GM12878 (cell line): Measurements from ENCODE around the gene EHBP1L1. TPM values are rescaled to one million over a fixed set of nuclear protein-coding genes. Genes with fewer than 3 reads are reported as not detected.
A peak's percentile ranks its signal among the peaks of the same experiment; 100 is the strongest.

Source experiments
- ATAC-seq: fragments of 200-7000 bp; cut with Tn5 transposase; 3 replicates; pipeline ENCODE4 v1.9.1; 2020; ENCODE audit warnings: mild to moderate bottlenecking, moderate library complexity
- BruUV-seq: library from RNA; stranded (reverse); fragments of 400-500 nt; replicated peaks from 2 replicates; lab custom pipeline; 2021; lab: Mats Ljungman, UMichigan
- CTCF ChIA-PET: fragments of 300-600 bp; sonication (Branson Sonifier 250); formaldehyde crosslinking; extraction: SDS; loops from one replicate; lab custom pipeline; 2021; ENCODE audit warnings: inconsistent platforms; lab: Yijun Ruan, JAX
- POLR2A ChIA-PET: fragments of 350-600 bp; formaldehyde crosslinking; extraction: SDS; loops from one replicate; lab custom pipeline; 2021; ENCODE audit warnings: inconsistent platforms; lab: Charles Lee
- RAD21 ChIA-PET: fragments of 300-600 bp; sonication (Branson Sonifier 250); formaldehyde crosslinking; loops from one replicate; lab custom pipeline; 2023; ENCODE audit warnings: antibody characterized with exemption; ENCODE audit not compliant: unreplicated experiment; lab: Charles Lee
- SMC1A ChIA-PET: fragments of 300-600 bp; sonication (Branson Sonifier 250); formaldehyde crosslinking; loops from one replicate; lab custom pipeline; 2023; ENCODE audit not compliant: unreplicated experiment, uncharacterized antibody; lab: Charles Lee
- DNase-seq: peaks from one replicate; pipeline ENCODE4 v3.0.0-alpha.2; 2011; ENCODE audit warnings: low read depth, low spot score
- FAIRE-seq: peaks from 3 replicates; lab custom pipeline; 2011; peaks lifted over from hg19 to GRCh38; lab: Jason Lieb, UNC
- H2AFZ ChIP-seq: 2 replicates; pipeline ENCODE4 v1.6.0; 2011; ENCODE audit warnings: low read depth, low read length, control low read depth; ENCODE audit not compliant: control insufficient read depth
- H3K27ac ChIP-seq: 2 replicates; pipeline ENCODE4 v1.5.1; 2011; ENCODE audit warnings: control low read depth; ENCODE audit not compliant: control insufficient read depth, insufficient read depth
- H3K27me3 ChIP-seq, 2 experiments: replicated peaks in 1 of 2; 2 replicates each; pipeline versions ENCODE4 v1.6.0 to v1.6.1; 2011; ENCODE audit warnings: low read length in 1 of 2; ENCODE audit not compliant: control insufficient read depth in 2 of 2, insufficient read depth in 2 of 2
- H3K36me3 ChIP-seq, 2 experiments: 2 replicates each; pipeline ENCODE4 v1.5.1; 2011; ENCODE audit warnings: low read length in 1 of 2; ENCODE audit not compliant: control insufficient read depth in 2 of 2, insufficient read depth in 2 of 2
- H3K4me1 ChIP-seq: 2 replicates; pipeline ENCODE4 v1.6.1; 2011; ENCODE audit warnings: mild to moderate bottlenecking, low read length, moderate library complexity, mixed read lengths; ENCODE audit not compliant: control insufficient read depth, insufficient read depth
- H3K4me2 ChIP-seq: 2 replicates; pipeline ENCODE4 v1.6.0; 2011; ENCODE audit warnings: control low read depth; ENCODE audit not compliant: control insufficient read depth, insufficient read depth
- H3K4me3 ChIP-seq: fragments of 200-600 bp; sonication (generic); 2 replicates; pipeline ENCODE4 v1.5.1; 2016
- H3K79me2 ChIP-seq: 2 replicates; pipeline ENCODE4 v1.6.0; 2011; ENCODE audit warnings: low read length; ENCODE audit not compliant: control insufficient read depth, insufficient read depth
- H3K9ac ChIP-seq: 2 replicates; pipeline ENCODE4 v1.8.0; 2011; ENCODE audit warnings: low read length, control low read depth, mixed read lengths; ENCODE audit not compliant: control insufficient read depth, insufficient read depth
- H3K9me3 ChIP-seq: replicated peaks from 3 replicates; pipeline ENCODE4 v1.5.1; 2011; ENCODE audit warnings: mild to moderate bottlenecking, low read length; ENCODE audit not compliant: control insufficient read depth, insufficient read depth
- H4K20me1 ChIP-seq: 2 replicates; pipeline ENCODE4 v1.6.0; 2011; ENCODE audit not compliant: control insufficient read depth, insufficient read depth
- CEBPB ChIP-seq, 2 experiments: fragments of 150-350 bp in 1 of 2; IDR thresholded peaks; 2 replicates each; pipeline ENCODE4 v1.6.1; 2012 to 2014; ENCODE audit warnings: low read depth in 2 of 2, low read length in 2 of 2, borderline replicate concordance in 1 of 2, inconsistent platforms in 1 of 2
- CHD4 ChIP-seq: fragments of 200-600 bp; sonication (generic); IDR thresholded peaks from 2 replicates; pipeline ENCODE4 v1.6.1; 2016; ENCODE audit warnings: mild to moderate bottlenecking
- MEF2A ChIP-seq: IDR thresholded peaks from 2 replicates; pipeline ENCODE4 v1.6.1; 2011; ENCODE audit warnings: low read depth, mild to moderate bottlenecking, low read length, moderate library complexity; ENCODE audit not compliant: insufficient read depth
- POLR2A ChIP-seq: IDR thresholded peaks from 2 replicates; pipeline ENCODE4 v1.6.1; 2011; ENCODE audit warnings: low read depth, mild to moderate bottlenecking, low read length
- STAT1 ChIP-seq: fragments of 450-650 bp; conservative IDR thresholded peaks from 2 replicates; pipeline ENCODE4 v1.6.1; 2014; ENCODE audit warnings: antibody characterized with exemption, mild to moderate bottlenecking
- SUPT20H ChIP-seq: IDR thresholded peaks from 2 replicates; pipeline ENCODE4 v1.6.1; 2011; ENCODE audit warnings: low read depth, mild to moderate bottlenecking, low read length, moderate library complexity, borderline replicate concordance; ENCODE audit not compliant: control insufficient read depth
- TBL1XR1 ChIP-seq: IDR thresholded peaks from 2 replicates; pipeline ENCODE4 v1.6.1; 2012; ENCODE audit warnings: low read depth, low read length, improper control_type of control experiment
- TCF3 ChIP-seq: IDR thresholded peaks from 2 replicates; pipeline ENCODE4 v1.6.1; 2012; ENCODE audit warnings: low read depth, mild to moderate bottlenecking, low read length, borderline replicate concordance; ENCODE audit not compliant: insufficient read depth
- WGBS: methylation state at CpG from one replicate; pipeline ENCODE4 v1.1.6; 2016; ENCODE audit warnings: low lambda C conversion rate; ENCODE audit not compliant: insufficient replicate concordance, insufficient coverage; ENCODE audit errors: missing lambda C conversion rate; 5-methylcytosine and 5-hydroxymethylcytosine counted together
- in situ Hi-C: fragments of 300-500 bp; cut with MboI; formaldehyde crosslinking; loops from 9 replicates; pipeline ENCODE4 v1.14.3; 2018; ENCODE audit warnings: mixed read lengths
- intact Hi-C: fragments of 100-400 bp; cut with micrococcal nuclease; formaldehyde crosslinking; loops from one replicate; pipeline ENCODE4 v1.14.2; 2022; ENCODE audit not compliant: unreplicated experiment
- polyA plus RNA-seq, 11 experiments: library from polyadenylated mRNA; depleted of rRNA in 4 of 11; unstranded in 6 of 11; stranded (reverse) in 5 of 11; fragments of >200 nt; fragmentation: Nextera tagmentation in 4 of 11; fragmentation: Illumina TruSeq in 1 of 11; extraction: Ambion mirVana in 4 of 11; extraction: Trizol in 1 of 11; gene quantifications; 1 replicate in 1 of 11; 2 replicates in 10 of 11; pipeline versions ENCODE4 v1.2.1 to v1.2.3, GENCODE V29; 2011 to 2016; ENCODE audit warnings: inconsistent platforms in 2 of 11, missing spikeins in 2 of 11, low read depth in 1 of 11
- total RNA-seq, 4 experiments: library from RNA; depleted of rRNA in 3 of 4; stranded (reverse); fragments of >200 nt in 3 of 4; fragmentation: Illumina TruSeq in 1 of 4; extraction: Trizol in 1 of 4; gene quantifications; 2 replicates each; pipeline versions ENCODE4 v1.2.1 to v1.2.3, GENCODE V29; 2013 to 2021
- TF ChIP-seq, protein P1 (sequence below): fragments of 450-650 bp; IDR thresholded peaks from 2 replicates; pipeline ENCODE4 v1.6.1; 2016; ENCODE audit warnings: mild to moderate bottlenecking
- TF ChIP-seq, protein P2 (sequence below): IDR thresholded peaks from 2 replicates; pipeline ENCODE4 v1.6.1; 2012; ENCODE audit warnings: low read depth, low read length, improper control_type of control experiment
- TF ChIP-seq, protein P3 (sequence below): IDR thresholded peaks from 2 replicates; pipeline ENCODE4 v1.6.1; 2011; ENCODE audit warnings: borderline replicate concordance, low read depth, mild to moderate bottlenecking, moderate library complexity, low read length; ENCODE audit not compliant: insufficient read depth, poor library complexity, severe bottlenecking

EHBP1L1 gene
- total and polyA plus RNA-seq, 10 of the 15 experiments (the other 5 are each of a cell fraction or from before 2014, with no cell fraction given) = 0.06 to 99.4 (median 32.7) TPM

DNA sequence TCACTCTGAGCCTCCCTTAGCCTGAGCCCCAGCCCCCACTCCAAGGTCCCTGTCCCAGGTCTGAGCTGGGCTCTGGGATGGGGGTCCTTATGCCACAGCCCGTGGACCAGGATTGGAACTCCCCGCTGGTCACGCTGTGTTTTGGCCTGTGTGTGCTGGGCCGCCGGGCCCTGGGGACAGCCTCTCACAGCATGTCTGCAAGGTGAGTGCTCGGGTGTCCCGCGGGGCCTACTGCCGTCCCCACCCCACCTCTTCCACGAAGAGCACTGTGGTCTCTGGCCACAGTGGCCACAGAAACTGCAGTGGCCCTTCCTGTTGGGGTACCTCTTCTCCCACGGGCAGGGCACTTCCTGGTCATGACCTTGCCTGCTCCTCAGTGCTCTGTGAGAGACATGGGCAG is 58.6 kb downstream of the EHBP1L1 start:
- ChIA-PET SMC1A (no interaction called here), POLR2A (no interaction called here), RAD21 (no interaction called here), CTCF (interaction anchor here (0.6 kb wide), 1 partner anchor 290 kb away, joined by 3 read pairs; no protein-coding TSS in a partner anchor)
- no peak overlapping the region for H3K4me3 ChIP-seq
- no TSS peak for BruUV-seq
- H2AFZ ChIP-seq = no peak overlapping the region
- H3K36me3 ChIP-seq = peaks cover 21 to 37% of the 10 kb centered on the region in 2 experiments
- no peak for FAIRE-seq
- TF ChIP-seq MEF2A (no peak), POLR2A (0 out of 2 replicates have a peak, but pooled peaks have one; percentile 20), SUPT20H (no peak), CHD4 (no peak), TBL1XR1 (no peak)
- H3K4me2 ChIP-seq = no peak overlapping the region
- ATAC-seq = no peak
- 52% methylated on average over 11 of the region's 11 CpGs for WGBS
- in situ Hi-C loops (no loop called here), intact Hi-C loops (no loop called here)
- H4K20me1 ChIP-seq = no peaks in the 10 kb centered on the region
- H3K27me3 ChIP-seq = no peaks in the 10 kb centered on the region
- no peak overlapping the region for H3K9ac ChIP-seq
- peaks cover 4% of the 10 kb centered on the region; the same call in 1 of the 2 replicates for H3K4me1 ChIP-seq
- peaks cover 11% of the 10 kb centered on the region for H3K79me2 ChIP-seq
- no peaks in the 10 kb centered on the region for H3K9me3 ChIP-seq
- no peak for DNase-seq
- no peak overlapping the region for H3K27ac ChIP-seq

DNA sequence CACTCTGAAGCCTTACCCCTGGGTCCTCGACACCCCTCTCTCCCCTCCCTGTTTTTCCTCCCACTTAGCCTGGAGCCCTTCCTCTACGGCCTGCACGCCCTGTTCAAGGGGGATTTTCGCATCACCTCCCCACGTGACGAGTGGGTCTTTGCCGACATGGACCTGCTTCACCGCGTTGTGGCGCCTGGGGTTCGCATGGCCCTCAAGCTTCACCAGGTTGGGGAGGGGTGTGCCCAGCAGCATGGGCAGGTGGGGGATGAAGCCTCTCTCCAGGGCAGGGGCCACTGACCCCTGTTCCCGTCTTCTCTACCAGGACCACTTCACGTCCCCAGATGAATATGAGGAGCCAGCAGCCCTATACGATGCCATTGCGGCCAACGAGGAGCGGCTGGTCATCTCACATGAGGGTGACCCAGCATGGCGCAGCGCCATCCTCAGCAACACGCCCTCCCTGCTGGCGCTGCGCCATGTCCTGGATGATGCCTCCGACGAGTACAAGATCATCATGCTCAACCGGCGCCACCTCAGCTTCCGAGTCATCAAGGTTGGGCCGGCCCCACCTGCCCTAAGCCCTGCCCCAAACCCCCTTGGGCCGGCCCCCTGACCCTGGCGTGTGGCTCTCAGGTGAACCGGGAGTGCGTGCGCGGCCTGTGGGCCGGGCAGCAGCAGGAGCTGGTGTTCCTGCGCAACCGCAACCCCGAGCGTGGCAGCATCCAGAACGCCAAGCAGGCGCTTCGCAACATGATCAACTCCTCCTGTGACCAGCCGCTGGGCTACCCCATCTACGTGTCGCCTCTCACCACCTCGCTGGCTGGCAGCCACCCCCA is 59.3 kb downstream of the EHBP1L1 start:
- 96% methylated on average over 45 of the region's 46 CpGs for WGBS
- no peak overlapping the region for H3K27ac ChIP-seq
- no peaks in the 10 kb centered on the region for H3K9me3 ChIP-seq
- ChIA-PET RAD21 (interaction anchor here (1.0 kb wide), 1 partner anchor 9 kb away, joined by 3 read pairs; no protein-coding TSS in a partner anchor), SMC1A (no interaction called here), CTCF (interaction anchor here (0.7 kb wide), 1 partner anchor 18 kb away, joined by 3 read pairs; no protein-coding TSS in a partner anchor), POLR2A (no interaction called here)
- ATAC-seq = no peak
- H4K20me1 ChIP-seq = no peaks in the 10 kb centered on the region
- H3K4me3 ChIP-seq = no peak overlapping the region
- no peaks in the 10 kb centered on the region for H3K27me3 ChIP-seq
- no peak overlapping the region for H3K9ac ChIP-seq
- intact Hi-C loops = no loop called here
- H3K36me3 ChIP-seq = peaks cover 19 to 31% of the 10 kb centered on the region in 2 experiments
- peaks cover 10% of the 10 kb centered on the region for H3K4me1 ChIP-seq
- in situ Hi-C loops = no loop called here
- H3K79me2 ChIP-seq = peaks cover 17% of the 10 kb centered on the region
- no peak overlapping the region for H3K4me2 ChIP-seq
- no TSS peak for BruUV-seq
- no peak overlapping the region for H2AFZ ChIP-seq
- FAIRE-seq = no peak
- no peak for DNase-seq
- TF ChIP-seq TCF3 = no peak
- TF ChIP-seq, protein P1, sequence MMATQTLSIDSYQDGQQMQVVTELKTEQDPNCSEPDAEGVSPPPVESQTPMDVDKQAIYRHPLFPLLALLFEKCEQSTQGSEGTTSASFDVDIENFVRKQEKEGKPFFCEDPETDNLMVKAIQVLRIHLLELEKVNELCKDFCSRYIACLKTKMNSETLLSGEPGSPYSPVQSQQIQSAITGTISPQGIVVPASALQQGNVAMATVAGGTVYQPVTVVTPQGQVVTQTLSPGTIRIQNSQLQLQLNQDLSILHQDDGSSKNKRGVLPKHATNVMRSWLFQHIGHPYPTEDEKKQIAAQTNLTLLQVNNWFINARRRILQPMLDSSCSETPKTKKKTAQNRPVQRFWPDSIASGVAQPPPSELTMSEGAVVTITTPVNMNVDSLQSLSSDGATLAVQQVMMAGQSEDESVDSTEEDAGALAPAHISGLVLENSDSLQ = no peak
- TF ChIP-seq, protein P2, sequence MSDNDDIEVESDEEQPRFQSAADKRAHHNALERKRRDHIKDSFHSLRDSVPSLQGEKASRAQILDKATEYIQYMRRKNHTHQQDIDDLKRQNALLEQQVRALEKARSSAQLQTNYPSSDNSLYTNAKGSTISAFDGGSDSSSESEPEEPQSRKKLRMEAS = no peak
- TF ChIP-seq, protein P3, sequence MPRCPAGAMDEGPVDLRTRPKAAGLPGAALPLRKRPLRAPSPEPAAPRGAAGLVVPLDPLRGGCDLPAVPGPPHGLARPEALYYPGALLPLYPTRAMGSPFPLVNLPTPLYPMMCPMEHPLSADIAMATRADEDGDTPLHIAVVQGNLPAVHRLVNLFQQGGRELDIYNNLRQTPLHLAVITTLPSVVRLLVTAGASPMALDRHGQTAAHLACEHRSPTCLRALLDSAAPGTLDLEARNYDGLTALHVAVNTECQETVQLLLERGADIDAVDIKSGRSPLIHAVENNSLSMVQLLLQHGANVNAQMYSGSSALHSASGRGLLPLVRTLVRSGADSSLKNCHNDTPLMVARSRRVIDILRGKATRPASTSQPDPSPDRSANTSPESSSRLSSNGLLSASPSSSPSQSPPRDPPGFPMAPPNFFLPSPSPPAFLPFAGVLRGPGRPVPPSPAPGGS = no peak
- TF ChIP-seq CEBPB (IDR thresholded peaks at IDR 0.05; ENCODE audit: borderline replicate concordance in 1 of 2, low read depth in 2 of 2, low read length in 2 of 2) = no peak
- 0 out of 2 replicates have a peak, but pooled peaks have one; percentile 9 for TF ChIP-seq POLR2A
- no peak for TF ChIP-seq STAT1
